ENCODE data around the gene CUX1.

- TF ChIP-seq, protein P1, sequence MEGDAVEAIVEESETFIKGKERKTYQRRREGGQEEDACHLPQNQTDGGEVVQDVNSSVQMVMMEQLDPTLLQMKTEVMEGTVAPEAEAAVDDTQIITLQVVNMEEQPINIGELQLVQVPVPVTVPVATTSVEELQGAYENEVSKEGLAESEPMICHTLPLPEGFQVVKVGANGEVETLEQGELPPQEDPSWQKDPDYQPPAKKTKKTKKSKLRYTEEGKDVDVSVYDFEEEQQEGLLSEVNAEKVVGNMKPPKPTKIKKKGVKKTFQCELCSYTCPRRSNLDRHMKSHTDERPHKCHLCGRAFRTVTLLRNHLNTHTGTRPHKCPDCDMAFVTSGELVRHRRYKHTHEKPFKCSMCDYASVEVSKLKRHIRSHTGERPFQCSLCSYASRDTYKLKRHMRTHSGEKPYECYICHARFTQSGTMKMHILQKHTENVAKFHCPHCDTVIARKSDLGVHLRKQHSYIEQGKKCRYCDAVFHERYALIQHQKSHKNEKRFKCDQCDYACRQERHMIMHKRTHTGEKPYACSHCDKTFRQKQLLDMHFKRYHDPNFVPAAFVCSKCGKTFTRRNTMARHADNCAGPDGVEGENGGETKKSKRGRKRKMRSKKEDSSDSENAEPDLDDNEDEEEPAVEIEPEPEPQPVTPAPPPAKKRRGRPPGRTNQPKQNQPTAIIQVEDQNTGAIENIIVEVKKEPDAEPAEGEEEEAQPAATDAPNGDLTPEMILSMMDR (IDR thresholded peaks at IDR 0.05; ENCODE audit: insufficient read depth, low read length) = no peak
- no peak for TF ChIP-seq POLR2AphosphoS5 (IDR thresholded peaks at IDR 0.05; ENCODE audit: low read depth)
- TF ChIP-seq, protein P2, sequence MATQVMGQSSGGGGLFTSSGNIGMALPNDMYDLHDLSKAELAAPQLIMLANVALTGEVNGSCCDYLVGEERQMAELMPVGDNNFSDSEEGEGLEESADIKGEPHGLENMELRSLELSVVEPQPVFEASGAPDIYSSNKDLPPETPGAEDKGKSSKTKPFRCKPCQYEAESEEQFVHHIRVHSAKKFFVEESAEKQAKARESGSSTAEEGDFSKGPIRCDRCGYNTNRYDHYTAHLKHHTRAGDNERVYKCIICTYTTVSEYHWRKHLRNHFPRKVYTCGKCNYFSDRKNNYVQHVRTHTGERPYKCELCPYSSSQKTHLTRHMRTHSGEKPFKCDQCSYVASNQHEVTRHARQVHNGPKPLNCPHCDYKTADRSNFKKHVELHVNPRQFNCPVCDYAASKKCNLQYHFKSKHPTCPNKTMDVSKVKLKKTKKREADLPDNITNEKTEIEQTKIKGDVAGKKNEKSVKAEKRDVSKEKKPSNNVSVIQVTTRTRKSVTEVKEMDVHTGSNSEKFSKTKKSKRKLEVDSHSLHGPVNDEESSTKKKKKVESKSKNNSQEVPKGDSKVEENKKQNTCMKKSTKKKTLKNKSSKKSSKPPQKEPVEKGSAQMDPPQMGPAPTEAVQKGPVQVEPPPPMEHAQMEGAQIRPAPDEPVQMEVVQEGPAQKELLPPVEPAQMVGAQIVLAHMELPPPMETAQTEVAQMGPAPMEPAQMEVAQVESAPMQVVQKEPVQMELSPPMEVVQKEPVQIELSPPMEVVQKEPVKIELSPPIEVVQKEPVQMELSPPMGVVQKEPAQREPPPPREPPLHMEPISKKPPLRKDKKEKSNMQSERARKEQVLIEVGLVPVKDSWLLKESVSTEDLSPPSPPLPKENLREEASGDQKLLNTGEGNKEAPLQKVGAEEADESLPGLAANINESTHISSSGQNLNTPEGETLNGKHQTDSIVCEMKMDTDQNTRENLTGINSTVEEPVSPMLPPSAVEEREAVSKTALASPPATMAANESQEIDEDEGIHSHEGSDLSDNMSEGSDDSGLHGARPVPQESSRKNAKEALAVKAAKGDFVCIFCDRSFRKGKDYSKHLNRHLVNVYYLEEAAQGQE (IDR thresholded peaks at IDR 0.05; ENCODE audit: insufficient replicate concordance, low read depth) = no peak
Observed at GRCh38 chr7:102303669-102304422, 486.4 kb downstream of the CUX1 start.

Data from HL-60 (cell line).